ENCODE measurements around the gene ENPP7. TPM values are rescaled to one million over a fixed set of nuclear protein-coding genes. Genes with fewer than 3 reads are reported as not detected.

ENPP7 gene
- total and polyA plus RNA-seq, 4 donors, result 0.31 TPM; not detected in 3

DNA sequence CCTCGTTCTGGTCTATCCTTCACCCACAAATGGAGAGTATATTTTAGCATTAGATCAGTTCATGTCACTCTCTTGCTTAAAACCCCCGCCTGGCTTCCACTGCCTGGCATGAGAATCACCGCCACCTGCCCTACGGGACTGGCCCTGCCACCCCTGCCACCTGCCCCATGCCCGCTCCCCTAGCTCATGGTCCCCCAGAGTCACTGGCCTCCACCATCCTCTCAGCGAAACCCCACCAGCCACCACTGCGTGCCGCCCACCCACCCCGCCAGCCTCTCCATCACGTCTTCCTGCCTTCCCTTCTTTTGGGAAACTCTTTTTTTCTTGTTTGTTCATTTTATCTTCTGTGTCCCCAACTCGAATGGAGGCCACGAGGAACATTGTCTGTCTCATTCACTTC is 982 bp upstream of the ENPP7 start:
- Histone ChIP-seq H3K9me3 (ENCODE audit: control insufficient read depth in 4 of 4, insufficient read depth in 3 of 4, low read length in 3 of 4) (no peaks in the 10 kb centered on the region), H3K4me3 (no peak overlapping the region), H3K9ac (ENCODE audit: insufficient read depth in 1 of 2, low read length in 2 of 2) (no peak overlapping the region), H3K27me3 (ENCODE audit: control insufficient read depth in 3 of 3, insufficient read depth in 3 of 3, low read length in 2 of 3) (no peaks in the 10 kb centered on the region), H3K36me3 (ENCODE audit: control insufficient read depth in 4 of 4, insufficient read depth in 4 of 4, low read length in 4 of 4) (no peaks in the 10 kb centered on the region), H3K4me1 (ENCODE audit: control insufficient read depth in 5 of 5, insufficient read depth in 5 of 5, low read length in 5 of 5) (peaks cover 0 to 8% (median 0%) of the 10 kb centered on the region in 5 donors), H3K27ac (ENCODE audit: low read depth in 1 of 2, low read length in 1 of 2) (no peak overlapping the region)
- 91 to 93% methylated on average over 12 of the region's 12 CpGs for WGBS, 2 donors
- ATAC-seq (ENCODE audit: insufficient read depth, low FRiP score) (no peak), DNase-seq (no peak)
- TF ChIP-seq, protein P1, sequence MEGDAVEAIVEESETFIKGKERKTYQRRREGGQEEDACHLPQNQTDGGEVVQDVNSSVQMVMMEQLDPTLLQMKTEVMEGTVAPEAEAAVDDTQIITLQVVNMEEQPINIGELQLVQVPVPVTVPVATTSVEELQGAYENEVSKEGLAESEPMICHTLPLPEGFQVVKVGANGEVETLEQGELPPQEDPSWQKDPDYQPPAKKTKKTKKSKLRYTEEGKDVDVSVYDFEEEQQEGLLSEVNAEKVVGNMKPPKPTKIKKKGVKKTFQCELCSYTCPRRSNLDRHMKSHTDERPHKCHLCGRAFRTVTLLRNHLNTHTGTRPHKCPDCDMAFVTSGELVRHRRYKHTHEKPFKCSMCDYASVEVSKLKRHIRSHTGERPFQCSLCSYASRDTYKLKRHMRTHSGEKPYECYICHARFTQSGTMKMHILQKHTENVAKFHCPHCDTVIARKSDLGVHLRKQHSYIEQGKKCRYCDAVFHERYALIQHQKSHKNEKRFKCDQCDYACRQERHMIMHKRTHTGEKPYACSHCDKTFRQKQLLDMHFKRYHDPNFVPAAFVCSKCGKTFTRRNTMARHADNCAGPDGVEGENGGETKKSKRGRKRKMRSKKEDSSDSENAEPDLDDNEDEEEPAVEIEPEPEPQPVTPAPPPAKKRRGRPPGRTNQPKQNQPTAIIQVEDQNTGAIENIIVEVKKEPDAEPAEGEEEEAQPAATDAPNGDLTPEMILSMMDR (IDR thresholded peaks at IDR 0.05; ENCODE audit: control extremely low read depth, extremely low read depth), result no peak

DNA sequence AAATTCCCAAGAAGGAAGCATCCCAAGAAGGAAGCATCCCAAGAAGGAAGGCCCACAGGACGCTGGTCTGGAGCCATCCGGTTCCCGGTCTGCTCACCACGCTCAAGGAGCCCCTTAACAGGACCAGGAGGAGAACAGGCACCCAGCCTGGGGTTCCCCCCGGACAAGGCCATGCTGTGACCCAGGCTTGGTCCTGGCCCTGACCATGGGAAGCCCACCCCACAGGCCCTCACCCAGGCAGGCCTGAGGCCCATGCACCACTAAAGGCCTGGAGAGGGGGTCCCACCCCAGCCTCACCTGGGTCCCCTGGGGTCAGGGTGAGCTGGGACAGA is 340 bp upstream of the ENPP7 start:
- Histone ChIP-seq H3K4me1 (ENCODE audit: control insufficient read depth in 5 of 5, insufficient read depth in 5 of 5, low read length in 5 of 5) (peaks cover 0 to 8% (median 0%) of the 10 kb centered on the region in 5 donors), H3K9me3 (ENCODE audit: control insufficient read depth in 4 of 4, insufficient read depth in 3 of 4, low read length in 3 of 4) (peaks cover 0 to 2% (median 0%) of the 10 kb centered on the region in 4 donors), H3K27me3 (ENCODE audit: control insufficient read depth in 3 of 3, insufficient read depth in 3 of 3, low read length in 2 of 3) (no peaks in the 10 kb centered on the region), H3K36me3 (ENCODE audit: control insufficient read depth in 4 of 4, insufficient read depth in 4 of 4, low read length in 4 of 4) (no peaks in the 10 kb centered on the region), H3K27ac (ENCODE audit: low read depth in 1 of 2, low read length in 1 of 2) (no peak overlapping the region), H3K4me3 (no peak overlapping the region), H3K9ac (ENCODE audit: insufficient read depth in 1 of 2, low read length in 2 of 2) (no peak overlapping the region)
- no peak for DNase-seq
- 96 to 97% methylated on average over 5 of the region's 5 CpGs for WGBS, 2 donors
- no peak for ATAC-seq (ENCODE audit: insufficient read depth, low FRiP score)
- TF ChIP-seq, protein P1 (IDR thresholded peaks at IDR 0.05; ENCODE audit: control extremely low read depth, extremely low read depth), result no peak

DNA sequence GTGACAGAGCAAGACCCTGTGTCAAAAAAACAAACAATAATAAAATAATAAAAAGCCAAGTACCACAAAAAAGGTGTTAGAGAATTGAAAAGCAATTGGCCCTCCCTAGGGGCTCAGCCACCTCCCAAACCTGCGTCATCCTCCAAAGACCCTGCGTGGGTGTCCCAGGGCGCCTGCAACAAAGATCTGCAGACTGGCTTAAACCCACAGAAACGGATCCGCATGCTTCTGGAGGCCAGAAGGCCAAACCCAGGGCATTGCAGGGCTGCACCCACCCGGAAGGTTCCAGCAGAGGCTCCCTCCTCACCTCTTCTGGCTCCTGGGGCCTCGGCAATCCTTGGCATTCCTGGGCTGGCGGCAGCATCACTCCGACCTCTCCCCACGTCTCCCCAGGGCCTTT is 1.5 kb downstream of the ENPP7 start:
- ATAC-seq (ENCODE audit: insufficient read depth, low FRiP score) (no peak), DNase-seq (no peak)
- Histone ChIP-seq H3K9ac (ENCODE audit: insufficient read depth in 1 of 2, low read length in 2 of 2) (no peak overlapping the region), H3K27me3 (ENCODE audit: control insufficient read depth in 3 of 3, insufficient read depth in 3 of 3, low read length in 2 of 3) (no peaks in the 10 kb centered on the region), H3K36me3 (ENCODE audit: control insufficient read depth in 4 of 4, insufficient read depth in 4 of 4, low read length in 4 of 4) (no peaks in the 10 kb centered on the region), H3K9me3 (ENCODE audit: control insufficient read depth in 4 of 4, insufficient read depth in 3 of 4, low read length in 3 of 4) (peaks cover 0 to 2% (median 0%) of the 10 kb centered on the region in 4 donors), H3K4me3 (no peak overlapping the region), H3K27ac (ENCODE audit: low read depth in 1 of 2, low read length in 1 of 2) (no peak overlapping the region), H3K4me1 (ENCODE audit: control insufficient read depth in 5 of 5, insufficient read depth in 5 of 5, low read length in 5 of 5) (peaks cover 0 to 8% (median 0%) of the 10 kb centered on the region in 5 donors)
- 94 to 95% methylated on average over 10 of the region's 10 CpGs for WGBS, 2 donors
- TF ChIP-seq, protein P1 (IDR thresholded peaks at IDR 0.05; ENCODE audit: control extremely low read depth, extremely low read depth), result no peak
